ENCODE results near the gene INVS.
"Not testable (repeated sequence)": the region's sequence is repeated elsewhere in the genome, so short reads cannot be mapped to it uniquely, and the experiment has no call there.

Gene INVS

GRCh38 chr9:100131216-100131615 lies 32.2 kb downstream of the INVS start:
- no peak for DNase-seq

GRCh38 chr9:100131875-100132430 lies 32.9 kb downstream of the INVS start:
- no peak for DNase-seq

DNA sequence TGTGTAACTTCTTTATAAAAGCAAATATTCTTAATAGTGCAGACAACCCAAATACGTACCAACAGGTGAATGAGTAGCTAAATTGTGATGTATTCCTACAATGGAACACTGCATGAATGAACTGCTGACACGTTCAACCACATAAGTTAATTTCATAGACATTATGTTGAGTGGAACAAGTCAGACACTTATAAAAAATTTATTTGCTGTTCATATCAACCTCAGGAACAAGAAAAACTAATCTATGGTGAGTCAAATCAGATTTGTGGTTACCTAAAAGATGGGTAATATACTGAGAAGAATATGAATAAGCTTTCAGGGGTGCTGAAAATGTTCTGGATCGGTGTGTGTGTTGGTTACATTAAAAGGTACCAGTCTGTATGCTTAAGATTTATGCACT lies 35.7 kb downstream of the INVS start:
- DNase-seq = no peak

DNA sequence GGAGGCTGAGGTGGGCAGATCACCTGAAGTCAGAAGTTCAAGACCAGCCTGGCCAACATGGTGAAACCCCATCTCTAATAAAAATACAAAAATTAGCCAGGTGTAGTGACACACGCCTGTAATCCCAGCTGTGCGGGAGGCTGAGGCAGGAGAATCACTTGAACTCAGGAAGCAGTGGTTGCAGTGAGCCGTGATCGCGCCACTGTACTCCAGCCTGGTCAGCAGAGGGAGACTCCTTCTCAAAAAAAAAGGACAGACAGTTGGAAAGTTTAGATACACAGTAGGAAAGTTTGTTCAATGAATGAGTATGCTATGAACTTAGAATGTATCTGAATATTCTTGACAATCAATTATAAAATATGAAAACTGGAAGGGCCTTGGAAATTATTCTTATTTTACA lies 37.8 kb downstream of the INVS start:
- not testable (repeated sequence) for DNase-seq

DNA sequence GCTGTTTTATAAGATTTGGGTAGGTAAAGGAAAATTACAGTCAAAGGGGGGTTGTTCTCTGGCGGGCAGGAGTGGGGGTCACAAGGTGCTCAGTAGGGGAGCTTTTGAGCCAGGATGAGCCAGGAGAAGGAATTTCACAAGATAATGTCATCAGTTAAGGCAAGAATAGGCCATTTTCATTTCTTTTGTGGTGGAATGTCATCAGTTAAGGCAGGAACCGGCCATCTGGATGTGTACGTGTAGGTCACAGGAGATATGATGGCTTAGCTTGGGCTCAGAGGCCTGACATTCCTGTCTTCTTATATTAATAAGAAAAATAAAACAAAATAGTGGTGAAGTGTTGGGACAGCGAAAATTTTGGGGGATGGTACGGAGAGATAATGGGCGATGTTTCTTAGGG lies 41.3 kb downstream of the INVS start:
- DNase-seq = not testable (repeated sequence)

GRCh38 chr9:100141862-100142261 lies 42.8 kb downstream of the INVS start:
- DNase-seq = not testable (repeated sequence)

GRCh38 chr9:100145167-100145934 lies 46.3 kb downstream of the INVS start:
- not testable (repeated sequence) for DNase-seq

GRCh38 chr9:100145976-100146375 lies 46.9 kb downstream of the INVS start:
- DNase-seq = not testable (repeated sequence)

- DNase-seq = no peak
Observed at GRCh38 chr9:100150214-100150613, 51.2 kb downstream of the INVS start.

DNA sequence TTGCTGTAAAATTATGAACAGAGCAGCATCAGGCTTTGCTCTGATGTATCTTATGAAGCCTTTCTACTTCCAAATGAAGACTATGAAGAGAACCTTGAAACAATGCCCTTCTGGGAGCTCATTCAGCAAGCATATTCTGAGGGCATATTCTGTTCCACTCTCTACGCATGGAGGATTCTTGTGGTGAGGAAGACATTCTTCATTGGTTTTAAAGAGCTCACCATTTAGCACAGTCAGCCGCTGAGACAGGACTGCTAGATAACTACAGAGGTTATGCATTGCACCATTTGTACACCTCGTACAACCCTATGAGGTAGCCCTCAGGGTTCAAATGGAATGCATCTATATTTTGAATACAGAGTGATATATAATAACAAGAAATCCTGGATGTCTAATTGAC lies 61.0 kb downstream of the INVS start:
- no peak for DNase-seq

- no peak for DNase-seq
Observed at GRCh38 chr9:100167176-100167575, 68.1 kb downstream of the INVS start.

DNA sequence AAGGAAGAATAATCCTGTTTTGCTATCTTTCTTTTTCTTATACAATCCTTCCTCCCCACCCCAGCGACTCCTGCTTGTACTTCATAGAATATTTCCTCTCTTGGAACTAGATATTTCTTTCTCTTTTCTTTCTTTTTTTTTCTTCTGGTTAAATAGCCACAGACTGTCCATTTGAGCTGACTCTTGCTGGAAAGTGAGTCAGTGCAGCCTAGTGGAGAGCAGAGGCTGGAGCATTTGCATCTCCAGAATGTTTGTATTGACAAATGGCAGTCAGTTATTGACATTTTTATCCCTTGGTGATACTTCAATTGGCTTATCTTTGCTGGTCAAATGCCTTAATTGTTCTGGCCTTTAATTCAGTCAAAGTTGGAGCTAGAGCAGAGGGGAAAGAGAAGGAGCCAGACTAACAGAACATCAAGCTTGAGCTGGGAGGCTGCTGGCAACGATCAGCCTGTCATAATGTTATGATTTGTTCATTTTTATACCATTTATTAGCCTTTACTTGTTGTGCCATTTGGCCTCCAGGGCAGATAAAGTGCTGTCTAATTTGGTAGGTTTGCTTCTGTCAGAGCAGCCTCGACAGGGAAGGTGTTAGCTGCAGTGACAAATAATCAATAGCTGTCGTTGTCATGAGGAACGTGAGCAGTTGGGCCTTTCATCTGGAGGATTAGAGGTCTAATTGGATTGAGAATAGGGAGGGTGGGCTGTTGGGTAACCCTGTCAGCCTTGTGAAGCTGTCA lies 69.0 kb downstream of the INVS start:
- DNase-seq = no peak

- DNase-seq = no peak
Observed at GRCh38 chr9:100170085-100170484, 71.0 kb downstream of the INVS start.

GRCh38 chr9:100170556-100170955 lies 71.5 kb downstream of the INVS start:
- DNase-seq = no peak

DNA sequence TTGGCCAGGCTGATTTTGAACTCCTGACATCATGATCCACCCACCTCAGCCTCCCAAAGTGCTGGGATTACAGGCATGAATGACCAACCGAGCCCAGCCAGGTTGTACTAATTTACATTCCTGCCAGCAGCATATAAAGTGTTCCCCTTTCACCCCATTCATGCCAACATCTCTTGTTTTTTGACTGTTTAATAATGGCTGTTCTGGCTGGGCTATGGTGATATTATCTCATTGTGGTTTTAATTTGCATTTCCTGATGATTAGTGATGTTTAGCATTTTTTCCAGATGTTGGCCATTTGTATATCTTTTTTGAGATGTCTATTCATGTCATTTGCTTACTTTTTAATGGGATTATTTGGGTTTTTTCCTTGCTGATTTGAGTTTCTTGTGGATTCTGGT lies 87.3 kb downstream of the INVS start:
- no peak for DNase-seq

- DNase-seq = no peak
Observed at GRCh38 chr9:100190339-100190738, 91.3 kb downstream of the INVS start.

GRCh38 chr9:100191264-100191663 lies 92.2 kb downstream of the INVS start:
- no peak for DNase-seq

DNA sequence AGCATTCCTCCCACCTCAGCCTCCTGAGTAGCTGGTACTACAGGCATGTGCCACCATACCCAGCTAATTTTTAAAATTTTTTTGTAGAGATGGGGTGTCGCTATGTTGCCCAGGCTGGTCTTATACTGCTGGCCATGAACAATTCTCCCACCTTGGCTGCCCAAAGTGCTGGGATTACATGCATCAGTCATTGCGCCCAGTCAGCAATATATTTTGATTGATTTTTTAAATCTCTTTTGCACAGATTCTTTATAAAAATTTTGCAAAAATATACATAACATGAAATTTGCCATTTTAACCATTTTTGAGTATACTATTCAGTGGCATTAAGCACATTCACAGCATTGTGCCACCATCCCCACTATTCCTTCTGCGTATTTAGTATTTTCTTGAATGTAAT lies 94.0 kb downstream of the INVS start:
- no peak for DNase-seq

DNA sequence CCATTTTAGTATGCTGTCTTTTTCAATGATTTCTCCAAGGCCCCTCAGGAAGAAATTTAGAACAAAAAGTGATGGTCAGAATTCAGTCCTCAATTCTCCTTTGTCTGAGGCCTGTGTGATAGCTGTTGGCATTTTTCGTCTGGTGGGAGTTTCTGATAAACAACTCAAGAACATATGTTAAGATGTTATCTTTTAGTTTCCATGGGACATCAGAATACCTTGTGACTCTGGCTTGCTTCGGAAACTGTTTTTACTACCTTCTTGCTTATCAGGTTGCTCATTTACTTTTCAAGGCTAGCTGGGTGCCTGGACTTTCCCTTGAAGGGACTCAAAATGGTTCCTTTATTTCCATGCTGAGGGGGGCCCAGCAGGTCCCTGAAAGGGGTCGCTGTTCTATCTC lies 97.2 kb downstream of the INVS start:
- no peak for DNase-seq

DNA sequence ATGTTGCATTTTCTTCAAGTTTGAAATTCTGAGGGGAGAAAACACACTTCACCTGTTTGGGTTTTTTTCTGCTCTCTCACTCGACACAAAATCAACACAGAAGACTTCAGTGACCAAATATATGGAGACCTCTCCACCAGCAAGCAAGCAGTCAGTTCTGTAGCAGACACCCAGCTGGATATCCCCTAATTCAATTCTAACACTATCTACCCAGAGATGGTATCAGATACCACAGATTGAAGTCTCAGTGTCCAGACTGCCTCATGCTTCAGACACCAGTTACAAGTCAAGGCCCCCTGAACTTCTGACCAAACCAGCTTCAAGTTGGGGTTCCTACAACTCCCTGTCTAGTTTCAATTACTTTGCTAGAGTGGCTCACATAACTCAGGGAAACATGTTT lies 97.8 kb downstream of the INVS start:
- no peak for DNase-seq

GRCh38 chr9:100197553-100197952 lies 98.5 kb downstream of the INVS start:
- no peak for DNase-seq

DNA sequence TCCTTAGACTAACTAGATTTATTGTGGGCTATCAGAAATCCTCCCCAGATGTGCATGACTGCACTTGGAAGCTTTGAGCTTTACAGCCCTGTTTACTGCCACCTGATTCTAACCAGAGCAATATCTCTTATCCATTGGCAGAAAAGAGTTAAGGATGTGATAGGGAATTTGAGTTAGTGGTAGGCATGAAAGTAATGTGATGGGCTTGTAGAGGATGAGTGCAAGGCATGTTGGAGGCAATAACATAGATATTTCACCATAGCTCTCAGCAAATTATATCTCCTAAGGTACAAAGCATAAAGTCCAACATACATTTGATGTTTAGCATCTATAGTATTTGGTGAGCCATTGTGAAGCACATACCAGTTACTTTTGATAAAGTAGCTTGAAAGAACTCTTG lies 103.8 kb downstream of the INVS start:
- no peak for DNase-seq

DNA sequence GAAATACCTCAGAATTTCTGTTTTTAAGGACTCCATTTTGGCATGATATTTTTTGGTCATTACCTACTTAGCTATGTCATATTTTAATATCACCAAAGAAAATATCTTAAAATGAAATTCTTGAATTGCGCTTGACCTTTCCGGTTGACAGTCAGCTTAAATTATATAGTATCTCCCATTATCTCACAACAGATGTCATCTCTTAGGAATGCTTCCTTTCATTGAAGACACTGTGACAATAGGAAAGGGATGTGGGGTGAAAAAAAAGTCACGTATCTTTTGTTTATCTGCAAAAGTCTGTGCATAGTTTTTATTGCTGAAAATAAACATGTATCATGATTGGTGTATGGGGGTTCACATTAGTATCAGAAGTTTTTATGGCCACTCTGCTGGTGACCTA lies 105.8 kb downstream of the INVS start:
- no peak for DNase-seq

DNA sequence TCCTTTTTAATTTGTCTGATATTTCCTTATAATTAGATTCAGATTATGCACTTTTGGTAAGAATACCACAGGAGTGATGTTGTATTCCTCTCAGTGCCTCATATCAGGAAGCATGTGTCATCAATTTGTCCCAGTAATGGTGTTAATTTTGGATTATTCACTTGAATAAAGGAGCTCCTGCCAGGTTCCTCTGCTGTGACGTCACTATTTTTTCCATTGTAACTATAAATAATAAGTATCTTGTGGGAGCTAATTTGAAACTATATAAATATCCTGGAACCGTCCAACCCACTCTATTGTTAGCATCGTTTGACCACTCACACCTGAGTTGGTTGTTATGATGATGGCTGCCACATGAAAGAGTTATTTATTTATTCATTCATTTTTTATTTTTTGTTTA lies 107.9 kb downstream of the INVS start:
- no peak for DNase-seq

Measured in NCI-H774 (cell line).